GM19023 (cell line): ENCODE measurements around the gene CEP63.

Experiments used
- ATAC-seq: cut with Tn5 transposase; IDR thresholded peaks from one replicate; pipeline ENCODE4 v1.9.1; 2021; ENCODE audit warnings: mild to moderate bottlenecking, moderate library complexity; ENCODE audit not compliant: unreplicated experiment

CEP63 gene

DNA sequence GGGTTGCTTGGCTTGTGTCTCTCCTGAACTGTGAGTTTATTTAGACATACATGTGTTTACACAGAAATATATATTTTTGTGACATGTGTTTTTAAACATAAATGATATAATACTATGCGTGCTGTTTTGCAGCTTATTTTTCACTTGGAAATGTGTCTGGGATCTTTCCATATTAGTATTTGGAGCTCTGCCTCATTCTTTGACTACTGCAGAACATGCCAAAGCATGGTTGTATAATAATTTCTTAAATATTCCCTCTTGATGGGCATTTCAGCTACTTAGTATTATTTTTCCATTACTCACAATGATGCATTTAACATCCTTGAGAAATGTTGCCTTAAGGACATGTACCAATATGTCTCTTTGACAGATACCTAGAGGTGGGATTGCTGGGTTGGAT lies 19.5 kb upstream of the CEP63 start:
- ATAC-seq: no peak

GRCh38 chr3:134468519-134468918 lies 17.3 kb upstream of the CEP63 start:
- ATAC-seq: no peak

DNA sequence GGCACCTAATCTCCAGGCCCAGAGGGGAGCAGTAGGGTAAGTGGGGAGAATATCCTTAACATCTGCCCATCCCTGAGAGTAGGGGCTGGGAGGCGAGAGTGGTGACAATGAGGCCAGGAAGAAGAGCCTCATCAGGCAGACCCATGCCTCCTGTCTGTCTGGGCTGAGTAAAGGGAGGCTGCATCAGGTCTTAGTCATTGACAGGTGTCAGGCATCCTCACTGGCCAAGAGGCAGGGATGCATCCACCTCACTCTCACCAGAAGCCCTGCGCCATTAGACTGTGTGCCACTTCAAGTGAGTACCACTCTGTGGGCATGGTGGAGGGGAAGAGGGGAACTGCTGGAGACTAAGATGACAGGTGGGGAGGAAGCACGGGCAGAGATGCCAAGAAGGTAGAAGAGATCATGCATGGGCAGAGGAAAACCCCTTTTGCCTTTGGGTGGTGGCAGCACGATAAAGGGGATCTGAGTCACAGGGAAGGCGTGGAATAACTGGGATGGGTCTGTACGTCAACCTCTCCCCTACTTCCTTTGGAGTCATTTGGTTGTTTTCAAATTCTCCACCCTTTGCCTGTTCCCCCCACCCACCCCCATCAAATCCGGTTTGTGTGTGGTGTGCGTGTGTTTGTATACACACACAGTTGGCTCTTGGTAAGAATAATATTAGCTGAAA lies 14.2 kb upstream of the CEP63 start:
- ATAC-seq: no peak

GRCh38 chr3:134472831-134473230 lies 13.0 kb upstream of the CEP63 start:
- ATAC-seq: no peak

DNA sequence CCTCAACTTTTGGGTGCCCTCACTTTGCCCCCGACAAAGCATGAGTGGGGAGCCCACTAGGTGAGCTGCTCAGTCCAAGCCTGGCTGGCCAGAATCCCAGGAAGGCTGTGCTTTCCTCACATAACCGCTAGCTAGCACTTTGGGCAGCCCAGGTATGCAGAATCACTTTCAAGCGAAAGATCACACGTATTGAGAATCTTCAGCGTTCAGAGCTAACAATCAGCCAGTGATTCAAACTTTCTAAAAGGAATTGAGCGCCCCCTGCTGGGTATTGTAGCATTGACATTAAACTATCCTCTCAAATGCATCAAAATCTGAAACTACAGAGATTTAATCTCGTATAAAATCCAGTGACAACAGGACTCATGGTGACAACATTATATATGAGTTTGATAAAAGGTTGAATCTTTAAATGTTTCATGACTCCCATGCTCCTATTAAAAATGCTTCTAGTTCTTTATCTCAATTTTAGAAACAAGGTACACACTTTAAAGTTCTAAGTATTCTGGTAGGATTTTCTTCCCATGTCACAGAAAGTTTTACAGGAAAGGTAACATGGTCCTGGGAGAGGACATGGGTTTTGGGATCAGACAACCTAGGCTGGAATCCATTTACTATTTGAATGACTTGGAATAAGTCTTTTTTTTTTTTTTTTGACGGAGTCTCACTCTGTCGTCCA lies 11.8 kb upstream of the CEP63 start:
- no peak for ATAC-seq

GRCh38 chr3:134474956-134475355 lies 10.9 kb upstream of the CEP63 start:
- no peak for ATAC-seq

DNA sequence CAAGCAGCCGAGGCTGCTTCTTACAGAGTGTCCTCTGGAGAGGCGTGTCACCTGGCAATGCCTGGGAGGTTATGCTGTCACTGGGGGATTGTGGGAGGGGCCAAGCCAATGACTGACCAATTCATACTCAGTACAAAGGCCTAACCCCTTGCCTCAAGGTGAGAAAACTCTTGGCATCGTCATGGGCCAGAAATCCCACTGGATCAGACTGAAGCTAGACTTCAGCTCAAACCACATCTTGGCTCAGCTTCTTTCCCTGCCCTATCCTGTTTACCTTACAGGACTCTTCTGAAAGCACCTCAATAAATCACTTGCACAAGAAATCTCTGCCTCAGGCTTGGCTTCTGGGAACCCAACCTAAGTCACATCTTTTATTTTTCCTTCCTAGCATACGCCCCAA lies 9.6 kb upstream of the CEP63 start:
- ATAC-seq: no peak

- ATAC-seq: no peak
These were observed 8.9 kb upstream of the CEP63 start for GRCh38 chr3:134477002-134477401.

DNA sequence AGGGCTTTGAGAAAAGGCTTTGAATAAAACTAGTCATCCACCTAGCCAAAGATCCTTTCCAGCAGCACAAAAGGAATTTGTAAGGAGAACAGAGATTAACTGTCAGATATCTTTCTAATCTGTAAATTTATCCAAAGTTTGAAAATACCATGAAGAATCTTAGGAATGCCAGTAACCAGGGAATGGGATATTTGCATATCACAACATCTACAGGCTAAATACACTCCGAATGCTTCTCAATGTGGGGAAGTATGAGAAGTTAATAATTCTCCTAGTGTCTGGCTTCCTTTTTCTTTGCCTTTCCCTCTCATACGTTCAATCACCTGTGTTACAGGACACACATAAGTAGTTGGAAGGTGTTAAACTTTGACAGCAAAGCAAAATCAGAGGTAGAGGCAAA lies 7.9 kb upstream of the CEP63 start:
- no peak for ATAC-seq

DNA sequence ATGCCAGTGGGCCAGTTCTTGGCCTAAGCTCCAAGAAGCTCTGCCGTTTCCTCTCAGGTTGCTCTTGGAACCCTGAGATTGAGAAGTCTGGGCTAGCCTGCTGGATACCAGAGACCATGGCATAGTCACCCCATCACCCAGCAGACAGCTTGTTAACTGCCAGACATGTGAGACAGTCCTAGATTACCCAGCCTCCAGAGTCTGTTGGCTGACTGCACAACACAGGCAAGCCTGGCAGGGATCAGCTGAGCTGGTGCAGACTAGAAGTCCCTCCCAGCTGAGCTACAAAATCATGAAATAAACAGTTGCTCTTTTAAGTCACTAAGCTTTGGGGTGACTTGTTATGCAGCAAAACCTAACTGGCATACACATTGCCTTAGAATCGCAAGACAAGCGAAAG lies 5.3 kb upstream of the CEP63 start:
- no peak for ATAC-seq

GRCh38 chr3:134481166-134481565 lies 4.7 kb upstream of the CEP63 start:
- no peak for ATAC-seq

- ATAC-seq: no peak
These were observed 3.2 kb upstream of the CEP63 start for GRCh38 chr3:134482622-134483021.

- no peak for ATAC-seq
These were observed 2.5 kb upstream of the CEP63 start for GRCh38 chr3:134483195-134483900.

GRCh38 chr3:134485075-134485717 lies 661 bp upstream of the CEP63 start:
- ATAC-seq: no peak

DNA sequence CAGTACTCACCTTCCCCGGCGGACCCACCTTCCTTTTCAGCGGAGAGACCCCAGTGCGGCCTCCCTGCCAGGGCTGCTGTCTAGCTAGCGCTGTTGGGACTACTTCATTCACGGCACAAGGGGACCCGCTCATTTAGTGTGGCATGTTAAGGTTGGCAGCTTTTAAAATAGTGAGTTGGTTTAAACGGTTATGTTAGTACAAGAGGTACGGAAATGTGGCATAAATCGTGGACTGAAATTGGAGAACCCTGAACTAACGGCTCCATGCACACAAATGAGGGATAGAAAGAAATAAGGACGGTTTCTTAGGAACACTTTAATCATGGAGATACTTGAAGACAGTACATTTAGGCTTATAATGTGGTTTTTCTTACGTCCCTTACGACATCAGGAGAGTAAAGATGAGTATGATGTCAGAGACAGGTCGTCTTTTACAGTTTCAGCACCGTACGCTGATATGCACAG lies 752 bp downstream of the CEP63 start:
- ATAC-seq: peak; percentile 15

GRCh38 chr3:134487406-134487805 lies 1.5 kb downstream of the CEP63 start:
- no peak for ATAC-seq

DNA sequence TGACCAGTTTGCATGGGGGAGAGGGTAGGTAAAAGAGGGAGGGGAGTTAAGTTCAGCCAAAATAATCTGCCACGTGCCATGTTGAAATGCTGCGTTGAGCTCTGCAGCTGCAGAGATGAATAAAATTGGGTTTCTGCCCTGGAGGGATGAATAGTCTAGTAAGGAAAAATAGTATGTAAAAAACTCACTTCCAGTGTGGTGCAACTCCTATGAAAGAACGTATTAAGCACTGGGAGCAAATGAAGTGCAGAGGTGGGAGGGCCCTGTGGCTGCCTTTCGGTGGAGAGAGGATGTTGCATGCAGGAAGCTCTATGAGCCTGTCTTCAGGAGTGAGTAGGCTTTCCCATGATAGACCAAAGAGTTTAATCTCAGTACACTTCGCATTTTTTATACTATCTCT lies 8.6 kb downstream of the CEP63 start:
- ATAC-seq: no peak

GRCh38 chr3:134495980-134496379 lies 10.1 kb downstream of the CEP63 start:
- no peak for ATAC-seq

DNA sequence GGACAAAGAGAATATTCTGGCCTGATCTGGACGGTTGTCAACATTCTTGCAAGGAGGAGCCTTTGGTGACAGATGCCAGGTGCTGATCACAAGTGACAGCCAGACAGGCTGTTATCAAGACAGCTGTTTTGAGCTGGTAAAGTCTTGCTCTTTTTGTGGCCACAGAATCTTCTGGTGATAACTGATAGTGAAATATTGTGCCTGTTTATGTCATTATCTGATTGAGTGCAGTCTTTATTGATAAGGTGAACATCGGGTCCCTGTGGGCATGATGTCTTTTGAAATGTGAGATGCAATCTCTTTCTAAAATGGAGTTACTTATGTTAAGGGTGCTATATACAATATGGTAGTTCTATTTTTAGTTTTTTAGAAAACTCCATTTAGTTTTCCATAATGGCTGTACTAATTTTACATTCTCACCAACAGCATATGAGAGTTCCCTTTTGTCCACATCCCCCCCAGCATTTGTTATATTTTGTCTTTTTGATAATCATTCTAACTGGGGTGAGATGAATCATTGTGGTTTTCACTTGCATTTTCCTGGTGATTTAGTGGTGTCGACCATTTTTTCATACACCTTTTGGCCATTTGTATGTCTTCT lies 10.7 kb downstream of the CEP63 start:
- no peak for ATAC-seq

GRCh38 chr3:134503266-134503665 lies 17.4 kb downstream of the CEP63 start:
- ATAC-seq: no peak

DNA sequence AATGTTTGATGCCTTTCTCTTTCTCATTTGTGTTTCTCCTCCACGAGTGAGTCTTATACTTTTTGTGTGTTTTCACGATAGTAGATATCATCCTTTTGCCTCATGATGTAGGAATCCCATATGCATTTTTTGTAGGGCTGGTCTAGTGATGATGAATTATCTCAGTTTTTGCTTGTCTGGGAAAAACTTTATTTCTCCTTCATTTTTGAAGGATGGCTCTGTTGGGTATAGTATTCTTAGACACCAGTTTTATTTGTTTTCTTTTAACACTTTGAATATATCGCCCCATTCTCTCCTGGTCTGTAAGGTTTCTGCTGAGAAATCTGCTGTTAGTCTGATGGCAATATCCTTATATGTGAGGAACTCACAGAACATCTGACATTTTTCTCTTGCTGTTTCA lies 18.3 kb downstream of the CEP63 start:
- no peak for ATAC-seq
